A673 (cell line): ENCODE results near the gene PRKD1. TPM values are rescaled to one million over a fixed set of nuclear protein-coding genes. Genes with fewer than 3 reads are reported as not detected.

Experiments
- BruUV-seq: library from RNA; stranded (reverse); fragments of 400-500 nt; replicated peaks from 2 replicates; lab custom pipeline; 2021; lab: Mats Ljungman, UMichigan
- CTCF ChIA-PET: fragments of 300-600 bp; sonication (Branson Sonifier 250); formaldehyde crosslinking; loops from one replicate; lab custom pipeline; 2022; ENCODE audit warnings: antibody characterized with exemption; lab: Charles Lee
- POLR2A ChIA-PET: fragments of 300-600 bp; sonication (Branson Sonifier 250); formaldehyde crosslinking; loops from one replicate; lab custom pipeline; 2022; ENCODE audit warnings: antibody characterized with exemption; ENCODE audit not compliant: low non-redundant PET; lab: Charles Lee
- DNase-seq: peaks from one replicate; pipeline ENCODE4 v3.0.0-alpha.2; 2015; ENCODE audit warnings: low spot score
- H3K27ac ChIP-seq: fragments of 200-600 bp; sonication (generic); 2 replicates; pipeline ENCODE4 v1.5.1; 2016; ENCODE audit warnings: mixed run types, low read depth, mild to moderate bottlenecking, mixed read lengths, antibody characterized with exemption, low read length; ENCODE audit not compliant: poor library complexity, severe bottlenecking
- H3K27me3 ChIP-seq: fragments of 200-600 bp; sonication (generic); replicated peaks from 2 replicates; pipeline ENCODE4 v1.6.1; 2017; ENCODE audit warnings: mixed run types, low read depth, mild to moderate bottlenecking, mixed read lengths, antibody characterized with exemption, low read length; ENCODE audit not compliant: insufficient read depth, poor library complexity
- H3K36me3 ChIP-seq: fragments of 200-600 bp; sonication (generic); 2 replicates; pipeline ENCODE4 v1.6.1; 2016; ENCODE audit warnings: mixed run types, mild to moderate bottlenecking, mixed read lengths, antibody characterized with exemption, low read length; ENCODE audit not compliant: insufficient read depth, poor library complexity, severe bottlenecking
- H3K4me1 ChIP-seq: fragments of 200-600 bp; sonication (generic); 2 replicates; pipeline ENCODE4 v1.6.1; 2017; ENCODE audit warnings: mixed run types, mild to moderate bottlenecking, mixed read lengths, antibody characterized with exemption, low read length; ENCODE audit not compliant: insufficient read depth, poor library complexity, severe bottlenecking
- H3K4me3 ChIP-seq: fragments of 200-600 bp; sonication (generic); 2 replicates; pipeline ENCODE4 v1.5.1; 2016; ENCODE audit warnings: low read depth, mixed run types, mild to moderate bottlenecking, mixed read lengths, low read length; ENCODE audit not compliant: poor library complexity, severe bottlenecking
- H3K9me3 ChIP-seq: fragments of 200-600 bp; sonication (generic); 2 replicates; pipeline ENCODE4 v1.6.1; 2016; ENCODE audit warnings: mixed run types, low read depth, mild to moderate bottlenecking, mixed read lengths, antibody characterized with exemption, low read length; ENCODE audit not compliant: poor library complexity, severe bottlenecking
- CTCF ChIP-seq: fragments of 300-800, 200-600 bp; sonication (generic); conservative IDR thresholded peaks from 2 replicates; pipeline ENCODE4 v1.5.1; 2017; ENCODE audit warnings: low read depth, mild to moderate bottlenecking, antibody characterized with exemption, low read length, moderate library complexity, mixed read lengths
- EZH2 ChIP-seq: fragments of 200-600 bp; sonication (generic); IDR thresholded peaks from 2 replicates; pipeline ENCODE4 v1.6.1; 2017; ENCODE audit warnings: borderline replicate concordance, low read depth, mild to moderate bottlenecking, mixed read lengths, antibody characterized with exemption, low read length; ENCODE audit not compliant: poor library complexity, severe bottlenecking
- intact Hi-C: fragments of 100-400 bp; cut with micrococcal nuclease; formaldehyde crosslinking; loops from one replicate; pipeline ENCODE4 v1.10.0; 2022; ENCODE audit not compliant: unreplicated experiment
- total RNA-seq: library from RNA; stranded (reverse); gene quantifications from 2 replicates; pipeline ENCODE4 v1.2.3, GENCODE V29; 2021

The PRKD1 gene
- total RNA-seq, 1 experiment from 2014 or later, result 45.7 TPM

- TF ChIP-seq EZH2 (no peak), CTCF (no peak)
- Histone ChIP-seq H3K9me3 (no peaks in the 10 kb centered on the region), H3K27ac (peak overlapping the region; percentile 2), H3K36me3 (no peaks in the 10 kb centered on the region), H3K4me3 (no peak overlapping the region), H3K4me1 (peaks cover 37% of the 10 kb centered on the region), H3K27me3 (no peaks in the 10 kb centered on the region)
- ChIA-PET CTCF (no interaction called here), POLR2A (interaction anchor here (0.6 kb wide), 1 partner anchor 24 kb away, joined by 5 read pairs; no protein-coding TSS in a partner anchor)
- no TSS peak for BruUV-seq
- DNase-seq, result peak; percentile 38
- intact Hi-C loops, result no loop called here
Observed at GRCh38 chr14:29743531-29743930, 184.1 kb downstream of the PRKD1 start.

- Histone ChIP-seq H3K4me3 (no peak overlapping the region), H3K9me3 (no peaks in the 10 kb centered on the region), H3K27ac (peak overlapping the region; percentile 2), H3K4me1 (peaks cover 37% of the 10 kb centered on the region), H3K36me3 (no peaks in the 10 kb centered on the region), H3K27me3 (no peaks in the 10 kb centered on the region)
- POLR2A ChIA-PET, result no interaction called here
- DNase-seq, result no peak
- BruUV-seq, result no TSS peak
- intact Hi-C loops, result no loop called here
- CTCF ChIA-PET, result no interaction called here
- TF ChIP-seq EZH2 (no peak), CTCF (no peak)
Observed at GRCh38 chr14:29741909-29742401, 185.7 kb downstream of the PRKD1 start.

- H3K4me1 ChIP-seq, result peaks cover 46% of the 10 kb centered on the region
- no peaks in the 10 kb centered on the region for H3K9me3 ChIP-seq
- POLR2A ChIA-PET, result no interaction called here
- H3K27me3 ChIP-seq, result no peaks in the 10 kb centered on the region
- no peak overlapping the region for H3K4me3 ChIP-seq
- DNase-seq, result no peak
- H3K27ac ChIP-seq, result no peak overlapping the region
- intact Hi-C loops, result no loop called here
- no peak for TF ChIP-seq EZH2
- no peak for TF ChIP-seq CTCF
- H3K36me3 ChIP-seq, result no peaks in the 10 kb centered on the region
- BruUV-seq, result no TSS peak
- CTCF ChIA-PET, result no interaction called here
Observed at GRCh38 chr14:29740491-29740890, 187.2 kb downstream of the PRKD1 start.
